GM12878 (cell line): Measurements from ENCODE around the gene GPC6. TPM values are rescaled to one million over a fixed set of nuclear protein-coding genes. Genes with fewer than 3 reads are reported as not detected.

Experiments
- ATAC-seq: fragments of 200-7000 bp; cut with Tn5 transposase; 3 replicates; pipeline ENCODE4 v1.9.1; 2020; ENCODE audit warnings: mild to moderate bottlenecking, moderate library complexity
- BruUV-seq: library from RNA; stranded (reverse); fragments of 400-500 nt; replicated peaks from 2 replicates; lab custom pipeline; 2021; lab: Mats Ljungman, UMichigan
- CTCF ChIA-PET: fragments of 300-600 bp; sonication (Branson Sonifier 250); formaldehyde crosslinking; extraction: SDS; loops from one replicate; lab custom pipeline; 2021; ENCODE audit warnings: inconsistent platforms; lab: Yijun Ruan, JAX
- POLR2A ChIA-PET: fragments of 350-600 bp; formaldehyde crosslinking; extraction: SDS; loops from one replicate; lab custom pipeline; 2021; ENCODE audit warnings: inconsistent platforms; lab: Charles Lee
- RAD21 ChIA-PET: fragments of 300-600 bp; sonication (Branson Sonifier 250); formaldehyde crosslinking; loops from one replicate; lab custom pipeline; 2023; ENCODE audit warnings: antibody characterized with exemption; ENCODE audit not compliant: unreplicated experiment; lab: Charles Lee
- SMC1A ChIA-PET: fragments of 300-600 bp; sonication (Branson Sonifier 250); formaldehyde crosslinking; loops from one replicate; lab custom pipeline; 2023; ENCODE audit not compliant: unreplicated experiment, uncharacterized antibody; lab: Charles Lee
- DNase-seq: peaks from one replicate; pipeline ENCODE4 v3.0.0-alpha.2; 2011; ENCODE audit warnings: low read depth, low spot score
- FAIRE-seq: peaks from 3 replicates; lab custom pipeline; 2011; peaks lifted over from hg19 to GRCh38; lab: Jason Lieb, UNC
- H2AFZ ChIP-seq: 2 replicates; pipeline ENCODE4 v1.6.0; 2011; ENCODE audit warnings: low read depth, low read length, control low read depth; ENCODE audit not compliant: control insufficient read depth
- H3K27ac ChIP-seq: 2 replicates; pipeline ENCODE4 v1.5.1; 2011; ENCODE audit warnings: control low read depth; ENCODE audit not compliant: control insufficient read depth, insufficient read depth
- H3K27me3 ChIP-seq, 2 experiments: replicated peaks in 1 of 2; 2 replicates each; pipeline versions ENCODE4 v1.6.0 to v1.6.1; 2011; ENCODE audit warnings: low read length in 1 of 2; ENCODE audit not compliant: control insufficient read depth in 2 of 2, insufficient read depth in 2 of 2
- H3K36me3 ChIP-seq, 2 experiments: 2 replicates each; pipeline ENCODE4 v1.5.1; 2011; ENCODE audit warnings: low read length in 1 of 2; ENCODE audit not compliant: control insufficient read depth in 2 of 2, insufficient read depth in 2 of 2
- H3K4me1 ChIP-seq: 2 replicates; pipeline ENCODE4 v1.6.1; 2011; ENCODE audit warnings: mild to moderate bottlenecking, low read length, moderate library complexity, mixed read lengths; ENCODE audit not compliant: control insufficient read depth, insufficient read depth
- H3K4me2 ChIP-seq: 2 replicates; pipeline ENCODE4 v1.6.0; 2011; ENCODE audit warnings: control low read depth; ENCODE audit not compliant: control insufficient read depth, insufficient read depth
- H3K4me3 ChIP-seq: fragments of 200-600 bp; sonication (generic); 2 replicates; pipeline ENCODE4 v1.5.1; 2016
- H3K79me2 ChIP-seq: 2 replicates; pipeline ENCODE4 v1.6.0; 2011; ENCODE audit warnings: low read length; ENCODE audit not compliant: control insufficient read depth, insufficient read depth
- H3K9ac ChIP-seq: 2 replicates; pipeline ENCODE4 v1.8.0; 2011; ENCODE audit warnings: low read length, control low read depth, mixed read lengths; ENCODE audit not compliant: control insufficient read depth, insufficient read depth
- H3K9me3 ChIP-seq: replicated peaks from 3 replicates; pipeline ENCODE4 v1.5.1; 2011; ENCODE audit warnings: mild to moderate bottlenecking, low read length; ENCODE audit not compliant: control insufficient read depth, insufficient read depth
- H4K20me1 ChIP-seq: 2 replicates; pipeline ENCODE4 v1.6.0; 2011; ENCODE audit not compliant: control insufficient read depth, insufficient read depth
- FOXM1 ChIP-seq: IDR thresholded peaks from 2 replicates; pipeline ENCODE4 v1.6.1; 2012; ENCODE audit warnings: low read depth, mild to moderate bottlenecking, inconsistent platforms, low read length, moderate library complexity
- IKZF2 ChIP-seq, 2 experiments: fragments of 450-650 bp; IDR thresholded peaks; 2 replicates each; pipeline ENCODE4 v1.6.1; 2017; ENCODE audit warnings: mild to moderate bottlenecking in 2 of 2, moderate library complexity in 2 of 2
- MTA2 ChIP-seq: fragments of 450-650 bp; IDR thresholded peaks from 2 replicates; pipeline ENCODE4 v1.6.1; 2016; ENCODE audit warnings: low read depth, mild to moderate bottlenecking, moderate library complexity
- POLR2AphosphoS2 ChIP-seq: IDR thresholded peaks from 2 replicates; pipeline ENCODE4 v1.6.1; 2011; ENCODE audit warnings: low read depth, mild to moderate bottlenecking, low read length, improper control_type of control experiment, moderate library complexity
- POLR2AphosphoS5 ChIP-seq: IDR thresholded peaks from 2 replicates; pipeline ENCODE4 v1.6.1; 2011; ENCODE audit warnings: mild to moderate bottlenecking, low read length, inconsistent platforms
- RB1 ChIP-seq: fragments of 450-650 bp; formaldehyde crosslinking; IDR thresholded peaks from 2 replicates; pipeline ENCODE4 v1.6.1; 2017; ENCODE audit warnings: mild to moderate bottlenecking, borderline replicate concordance
- RFX5 ChIP-seq: IDR thresholded peaks from 2 replicates; pipeline ENCODE4 v1.6.1; 2011; ENCODE audit warnings: low read depth, low read length, improper control_type of control experiment
- SUZ12 ChIP-seq: fragments of 200-600 bp; sonication (generic); IDR thresholded peaks from one replicate; pipeline ENCODE4 v1.6.1; 2018; ENCODE audit warnings: antibody characterized with exemption, mild to moderate bottlenecking; ENCODE audit not compliant: unreplicated experiment
- TCF7 ChIP-seq: IDR thresholded peaks from 2 replicates; pipeline ENCODE4 v1.6.1; 2014; ENCODE audit warnings: antibody characterized with exemption, borderline replicate concordance
- WGBS: methylation state at CpG from one replicate; pipeline ENCODE4 v1.1.6; 2016; ENCODE audit warnings: low lambda C conversion rate; ENCODE audit not compliant: insufficient replicate concordance, insufficient coverage; ENCODE audit errors: missing lambda C conversion rate; 5-methylcytosine and 5-hydroxymethylcytosine counted together
- in situ Hi-C: fragments of 300-500 bp; cut with MboI; formaldehyde crosslinking; loops from 9 replicates; pipeline ENCODE4 v1.14.3; 2018; ENCODE audit warnings: mixed read lengths
- intact Hi-C: fragments of 100-400 bp; cut with micrococcal nuclease; formaldehyde crosslinking; loops from one replicate; pipeline ENCODE4 v1.14.2; 2022; ENCODE audit not compliant: unreplicated experiment
- polyA plus RNA-seq, 11 experiments: library from polyadenylated mRNA; depleted of rRNA in 4 of 11; unstranded in 6 of 11; stranded (reverse) in 5 of 11; fragments of >200 nt; fragmentation: Nextera tagmentation in 4 of 11; fragmentation: Illumina TruSeq in 1 of 11; extraction: Ambion mirVana in 4 of 11; extraction: Trizol in 1 of 11; gene quantifications; 1 replicate in 1 of 11; 2 replicates in 10 of 11; pipeline versions ENCODE4 v1.2.1 to v1.2.3, GENCODE V29; 2011 to 2016; ENCODE audit warnings: inconsistent platforms in 2 of 11, missing spikeins in 2 of 11, low read depth in 1 of 11
- total RNA-seq, 4 experiments: library from RNA; depleted of rRNA in 3 of 4; stranded (reverse); fragments of >200 nt in 3 of 4; fragmentation: Illumina TruSeq in 1 of 4; extraction: Trizol in 1 of 4; gene quantifications; 2 replicates each; pipeline versions ENCODE4 v1.2.1 to v1.2.3, GENCODE V29; 2013 to 2021
- TF ChIP-seq, protein P1 (sequence below): IDR thresholded peaks from 2 replicates; pipeline ENCODE4 v1.6.1; 2012; ENCODE audit warnings: low read depth, low read length, improper control_type of control experiment
- TF ChIP-seq, protein P2 (sequence below): fragments of 150-350 bp; IDR thresholded peaks from 2 replicates; pipeline ENCODE4 v1.6.1; 2016; ENCODE audit warnings: low read depth, low read length
- TF ChIP-seq, protein P3 (sequence below): IDR thresholded peaks from 2 replicates; pipeline ENCODE4 v1.6.1; 2011; ENCODE audit warnings: borderline replicate concordance, low read depth, mild to moderate bottlenecking, moderate library complexity, mixed read lengths, low read length; ENCODE audit not compliant: insufficient read depth; ENCODE audit errors: extremely low read length
- TF ChIP-seq, protein P4 (sequence below): fragments of 450-650 bp; IDR thresholded peaks from 2 replicates; pipeline ENCODE4 v1.6.1; 2017; ENCODE audit warnings: low read depth, mild to moderate bottlenecking, moderate library complexity
- TF ChIP-seq, protein P5 (sequence below): fragments of 450-650 bp; IDR thresholded peaks from 2 replicates; pipeline ENCODE4 v1.6.1; 2018; ENCODE audit warnings: borderline replicate concordance, mild to moderate bottlenecking; ENCODE audit not compliant: partially characterized antibody

GPC6 gene
- total and polyA plus RNA-seq, 10 of the 15 experiments (the other 5 are each of a cell fraction or from before 2014, with no cell fraction given), result 0.03 to 0.04 (median 0.03) TPM; not detected in 7

DNA sequence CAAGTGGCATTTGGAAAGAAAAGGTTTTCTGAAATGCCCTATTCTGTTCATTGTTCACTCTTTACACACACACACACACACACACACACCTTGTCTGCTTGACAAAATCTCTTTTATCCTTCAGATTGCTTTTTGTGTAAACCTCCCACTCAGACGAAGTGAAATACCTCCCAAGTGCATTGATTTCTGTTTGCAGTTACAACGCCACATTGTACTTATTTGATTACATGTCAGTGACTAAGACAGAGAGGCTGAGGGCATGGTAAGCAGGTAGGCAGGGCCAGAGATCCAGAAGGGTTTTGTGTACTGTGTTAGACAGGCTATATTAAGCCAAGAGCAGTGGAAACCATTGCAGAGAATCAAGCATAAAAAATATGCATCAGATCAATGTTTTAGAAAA is 561.8 kb downstream of the GPC6 start:
- H3K4me1 ChIP-seq, result no peaks in the 10 kb centered on the region
- no peaks in the 10 kb centered on the region for H3K79me2 ChIP-seq
- no peaks in the 10 kb centered on the region for H3K9me3 ChIP-seq
- H3K4me2 ChIP-seq, result no peak overlapping the region
- no peak for ATAC-seq
- WGBS, result 6% methylated on average over 2 of the region's 2 CpGs
- no peak overlapping the region for H3K27ac ChIP-seq
- no peak overlapping the region for H3K4me3 ChIP-seq
- H2AFZ ChIP-seq, result no peak overlapping the region
- no peak overlapping the region for H3K9ac ChIP-seq
- CTCF ChIA-PET, result no interaction called here
- intact Hi-C loops (no loop called here), in situ Hi-C loops (no loop called here)
- POLR2A ChIA-PET, result no interaction called here
- TF ChIP-seq, protein P1, sequence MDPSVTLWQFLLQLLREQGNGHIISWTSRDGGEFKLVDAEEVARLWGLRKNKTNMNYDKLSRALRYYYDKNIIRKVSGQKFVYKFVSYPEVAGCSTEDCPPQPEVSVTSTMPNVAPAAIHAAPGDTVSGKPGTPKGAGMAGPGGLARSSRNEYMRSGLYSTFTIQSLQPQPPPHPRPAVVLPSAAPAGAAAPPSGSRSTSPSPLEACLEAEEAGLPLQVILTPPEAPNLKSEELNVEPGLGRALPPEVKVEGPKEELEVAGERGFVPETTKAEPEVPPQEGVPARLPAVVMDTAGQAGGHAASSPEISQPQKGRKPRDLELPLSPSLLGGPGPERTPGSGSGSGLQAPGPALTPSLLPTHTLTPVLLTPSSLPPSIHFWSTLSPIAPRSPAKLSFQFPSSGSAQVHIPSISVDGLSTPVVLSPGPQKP, result no peak
- TF ChIP-seq RB1 (no peak), POLR2AphosphoS2 (no peak), POLR2AphosphoS5 (no peak), SUZ12 (no peak), TCF7 (no peak), MTA2 (no peak), FOXM1 (no peak), IKZF2 (IDR thresholded peaks at IDR 0.05) (no peak), RFX5 (no peak)
- TF ChIP-seq, protein P2, sequence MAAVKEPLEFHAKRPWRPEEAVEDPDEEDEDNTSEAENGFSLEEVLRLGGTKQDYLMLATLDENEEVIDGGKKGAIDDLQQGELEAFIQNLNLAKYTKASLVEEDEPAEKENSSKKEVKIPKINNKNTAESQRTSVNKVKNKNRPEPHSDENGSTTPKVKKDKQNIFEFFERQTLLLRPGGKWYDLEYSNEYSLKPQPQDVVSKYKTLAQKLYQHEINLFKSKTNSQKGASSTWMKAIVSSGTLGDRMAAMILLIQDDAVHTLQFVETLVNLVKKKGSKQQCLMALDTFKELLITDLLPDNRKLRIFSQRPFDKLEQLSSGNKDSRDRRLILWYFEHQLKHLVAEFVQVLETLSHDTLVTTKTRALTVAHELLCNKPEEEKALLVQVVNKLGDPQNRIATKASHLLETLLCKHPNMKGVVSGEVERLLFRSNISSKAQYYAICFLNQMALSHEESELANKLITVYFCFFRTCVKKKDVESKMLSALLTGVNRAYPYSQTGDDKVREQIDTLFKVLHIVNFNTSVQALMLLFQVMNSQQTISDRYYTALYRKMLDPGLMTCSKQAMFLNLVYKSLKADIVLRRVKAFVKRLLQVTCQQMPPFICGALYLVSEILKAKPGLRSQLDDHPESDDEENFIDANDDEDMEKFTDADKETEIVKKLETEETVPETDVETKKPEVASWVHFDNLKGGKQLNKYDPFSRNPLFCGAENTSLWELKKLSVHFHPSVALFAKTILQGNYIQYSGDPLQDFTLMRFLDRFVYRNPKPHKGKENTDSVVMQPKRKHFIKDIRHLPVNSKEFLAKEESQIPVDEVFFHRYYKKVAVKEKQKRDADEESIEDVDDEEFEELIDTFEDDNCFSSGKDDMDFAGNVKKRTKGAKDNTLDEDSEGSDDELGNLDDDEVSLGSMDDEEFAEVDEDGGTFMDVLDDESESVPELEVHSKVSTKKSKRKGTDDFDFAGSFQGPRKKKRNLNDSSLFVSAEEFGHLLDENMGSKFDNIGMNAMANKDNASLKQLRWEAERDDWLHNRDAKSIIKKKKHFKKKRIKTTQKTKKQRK, result no peak
- TF ChIP-seq, protein P3, sequence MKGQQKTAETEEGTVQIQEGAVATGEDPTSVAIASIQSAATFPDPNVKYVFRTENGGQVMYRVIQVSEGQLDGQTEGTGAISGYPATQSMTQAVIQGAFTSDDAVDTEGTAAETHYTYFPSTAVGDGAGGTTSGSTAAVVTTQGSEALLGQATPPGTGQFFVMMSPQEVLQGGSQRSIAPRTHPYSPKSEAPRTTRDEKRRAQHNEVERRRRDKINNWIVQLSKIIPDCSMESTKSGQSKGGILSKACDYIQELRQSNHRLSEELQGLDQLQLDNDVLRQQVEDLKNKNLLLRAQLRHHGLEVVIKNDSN, result no peak
- TF ChIP-seq, protein P4, sequence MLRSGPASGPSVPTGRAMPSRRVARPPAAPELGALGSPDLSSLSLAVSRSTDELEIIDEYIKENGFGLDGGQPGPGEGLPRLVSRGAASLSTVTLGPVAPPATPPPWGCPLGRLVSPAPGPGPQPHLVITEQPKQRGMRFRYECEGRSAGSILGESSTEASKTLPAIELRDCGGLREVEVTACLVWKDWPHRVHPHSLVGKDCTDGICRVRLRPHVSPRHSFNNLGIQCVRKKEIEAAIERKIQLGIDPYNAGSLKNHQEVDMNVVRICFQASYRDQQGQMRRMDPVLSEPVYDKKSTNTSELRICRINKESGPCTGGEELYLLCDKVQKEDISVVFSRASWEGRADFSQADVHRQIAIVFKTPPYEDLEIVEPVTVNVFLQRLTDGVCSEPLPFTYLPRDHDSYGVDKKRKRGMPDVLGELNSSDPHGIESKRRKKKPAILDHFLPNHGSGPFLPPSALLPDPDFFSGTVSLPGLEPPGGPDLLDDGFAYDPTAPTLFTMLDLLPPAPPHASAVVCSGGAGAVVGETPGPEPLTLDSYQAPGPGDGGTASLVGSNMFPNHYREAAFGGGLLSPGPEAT, result no peak
- TF ChIP-seq, protein P5, sequence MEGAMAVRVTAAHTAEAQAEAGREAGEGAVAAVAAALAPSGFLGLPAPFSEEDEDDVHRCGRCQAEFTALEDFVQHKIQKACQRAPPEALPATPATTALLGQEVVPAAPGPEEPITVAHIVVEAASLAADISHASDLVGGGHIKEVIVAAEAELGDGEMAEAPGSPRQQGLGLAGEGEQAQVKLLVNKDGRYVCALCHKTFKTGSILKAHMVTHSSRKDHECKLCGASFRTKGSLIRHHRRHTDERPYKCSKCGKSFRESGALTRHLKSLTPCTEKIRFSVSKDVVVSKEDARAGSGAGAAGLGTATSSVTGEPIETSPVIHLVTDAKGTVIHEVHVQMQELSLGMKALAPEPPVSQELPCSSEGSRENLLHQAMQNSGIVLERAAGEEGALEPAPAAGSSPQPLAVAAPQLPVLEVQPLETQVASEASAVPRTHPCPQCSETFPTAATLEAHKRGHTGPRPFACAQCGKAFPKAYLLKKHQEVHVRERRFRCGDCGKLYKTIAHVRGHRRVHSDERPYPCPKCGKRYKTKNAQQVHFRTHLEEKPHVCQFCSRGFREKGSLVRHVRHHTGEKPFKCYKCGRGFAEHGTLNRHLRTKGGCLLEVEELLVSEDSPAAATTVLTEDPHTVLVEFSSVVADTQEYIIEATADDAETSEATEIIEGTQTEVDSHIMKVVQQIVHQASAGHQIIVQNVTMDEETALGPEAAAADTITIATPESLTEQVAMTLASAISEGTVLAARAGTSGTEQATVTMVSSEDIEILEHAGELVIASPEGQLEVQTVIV, result no peak
- no peak for DNase-seq
- no peaks in the 10 kb centered on the region for H3K36me3 ChIP-seq
- no peaks in the 10 kb centered on the region for H4K20me1 ChIP-seq
- RAD21 ChIA-PET, result no interaction called here
- no peak for FAIRE-seq
- no TSS peak for BruUV-seq
- no peaks in the 10 kb centered on the region for H3K27me3 ChIP-seq
- SMC1A ChIA-PET, result no interaction called here
